ENCODE measurements around the gene SH3PXD2B. TPM values are rescaled to one million over a fixed set of nuclear protein-coding genes. Genes with fewer than 3 reads are reported as not detected.
"Not testable (repeated sequence)": the region's sequence is repeated elsewhere in the genome, so short reads cannot be mapped to it uniquely, and the experiment has no call there.

SH3PXD2B gene
- polyA plus RNA-seq, 3 donors, result 28.7 to 32.1 (median 29.1) TPM

GRCh38 chr5:172305380-172305779, 148.9 kb downstream of the SH3PXD2B start:
- no peak for DNase-seq

- no peak for DNase-seq
These were observed 150.6 kb downstream of the SH3PXD2B start for GRCh38 chr5:172303572-172304335.

- no peak for DNase-seq
These were observed 151.2 kb downstream of the SH3PXD2B start for GRCh38 chr5:172303162-172303561.

- DNase-seq, result no peak
These were observed 152.1 kb downstream of the SH3PXD2B start for GRCh38 chr5:172302047-172302710.

- DNase-seq, result no peak
These were observed 154.3 kb downstream of the SH3PXD2B start for GRCh38 chr5:172299916-172300439.

- no peak for DNase-seq
These were observed 159.5 kb downstream of the SH3PXD2B start for GRCh38 chr5:172294831-172295230.

- DNase-seq, result no peak
These were observed 160.5 kb downstream of the SH3PXD2B start for GRCh38 chr5:172293745-172294342.

GRCh38 chr5:172293054-172293744, 161.1 kb downstream of the SH3PXD2B start:
- peak; percentile 65 for DNase-seq

GRCh38 chr5:172291837-172292236, 162.5 kb downstream of the SH3PXD2B start:
- DNase-seq, result not testable (repeated sequence)

- no peak for DNase-seq
These were observed 165.9 kb downstream of the SH3PXD2B start for GRCh38 chr5:172288465-172288864.

- not testable (repeated sequence) for DNase-seq
These were observed 167.2 kb downstream of the SH3PXD2B start for GRCh38 chr5:172287140-172287539.

- no peak for DNase-seq
These were observed 168.8 kb downstream of the SH3PXD2B start for GRCh38 chr5:172285226-172286143.

GRCh38 chr5:172284611-172284980, 169.7 kb downstream of the SH3PXD2B start:
- DNase-seq, result no peak

GRCh38 chr5:172283862-172284610, 170.3 kb downstream of the SH3PXD2B start:
- DNase-seq, result peak; percentile 91

GRCh38 chr5:172283020-172283861, 171.1 kb downstream of the SH3PXD2B start, which contains the start of gene UBTD2:
UBTD2 (minus strand) TSS chr5:172283764; CDS start chr5:172283665, 99 bp downstream.
- peak; percentile 83 for DNase-seq

- DNase-seq, result no peak
These were observed 171.9 kb downstream of the SH3PXD2B start for GRCh38 chr5:172282272-172283019.

GRCh38 chr5:172281346-172281745, 173.0 kb downstream of the SH3PXD2B start:
- no peak for DNase-seq

GRCh38 chr5:172280929-172281328, 173.4 kb downstream of the SH3PXD2B start:
- DNase-seq, result no peak

Measured in renal pelvis (tissue), 4 donors.